Hindlimb muscle (tissue), 1 donor: ENCODE measurements around the gene DEAF1. TPM values are rescaled to one million over a fixed set of nuclear protein-coding genes. Genes with fewer than 3 reads are reported as not detected.
"Not testable (repeated sequence)": the region's sequence is repeated elsewhere in the genome, so short reads cannot be mapped to it uniquely, and the experiment has no call there.

Experiments
- DNase-seq: peaks from one replicate; pipeline ENCODE4 v3.0.0-alpha.2; 2013
- polyA plus RNA-seq: library from polyadenylated mRNA; unstranded; fragments of 120-200 nt; gene quantifications from one replicate; pipeline ENCODE4 v1.2.1, GENCODE V29; 2013; ENCODE audit not compliant: insufficient read length

The DEAF1 gene
- polyA plus RNA-seq, 1 donor = 36.5 TPM

DNA sequence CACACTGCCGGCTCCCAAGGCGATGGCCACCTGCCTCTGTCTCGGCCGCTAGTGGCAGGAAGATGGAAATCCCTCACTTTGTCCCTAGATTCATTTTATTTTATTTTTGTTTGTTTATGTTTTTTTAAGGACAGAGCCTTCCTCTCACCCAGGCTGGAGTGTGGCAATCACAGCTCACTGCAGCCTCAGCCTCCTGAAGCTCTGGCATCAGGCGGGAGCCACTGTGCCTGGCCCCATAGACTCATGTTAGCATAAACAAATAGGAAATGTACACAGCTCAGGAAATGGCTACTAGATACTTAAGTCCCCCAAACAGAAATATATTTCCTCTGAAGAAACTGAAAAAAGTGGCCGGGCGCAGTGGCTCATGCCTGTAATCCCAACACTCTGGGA lies 4.1 kb upstream of the DEAF1 start:
- no peak for DNase-seq

DNA sequence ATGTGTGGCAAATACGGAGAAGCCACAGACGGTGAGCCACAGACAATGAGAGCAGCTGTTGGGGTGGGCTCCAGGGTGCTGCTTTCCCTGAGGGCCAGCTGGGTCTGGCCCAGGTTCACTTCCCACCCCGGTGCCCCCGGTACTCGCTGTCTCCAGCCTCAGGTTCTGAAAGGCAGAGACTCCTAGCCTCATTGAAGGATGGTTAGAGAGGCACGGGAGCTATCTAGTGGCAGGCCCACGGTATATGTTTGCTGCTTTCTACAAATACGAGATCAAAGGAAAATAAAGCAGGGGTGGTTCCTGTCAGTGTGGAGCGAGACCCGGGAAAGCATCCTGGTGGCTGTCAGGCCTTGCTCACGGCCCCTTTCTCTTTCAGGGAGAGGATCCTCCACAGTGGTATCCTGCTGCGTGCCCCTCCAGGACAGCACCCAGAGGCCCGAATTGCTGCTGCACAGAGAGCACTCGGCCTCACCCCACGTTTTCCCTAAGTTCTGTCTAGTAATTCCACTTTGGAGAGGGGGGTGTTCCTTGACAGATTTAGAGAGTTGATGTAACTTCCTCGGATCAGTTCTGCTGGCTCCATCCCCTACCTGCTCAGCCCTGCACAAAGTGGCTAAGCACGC lies 3.6 kb upstream of the DEAF1 start:
- DNase-seq = no peak

DNA sequence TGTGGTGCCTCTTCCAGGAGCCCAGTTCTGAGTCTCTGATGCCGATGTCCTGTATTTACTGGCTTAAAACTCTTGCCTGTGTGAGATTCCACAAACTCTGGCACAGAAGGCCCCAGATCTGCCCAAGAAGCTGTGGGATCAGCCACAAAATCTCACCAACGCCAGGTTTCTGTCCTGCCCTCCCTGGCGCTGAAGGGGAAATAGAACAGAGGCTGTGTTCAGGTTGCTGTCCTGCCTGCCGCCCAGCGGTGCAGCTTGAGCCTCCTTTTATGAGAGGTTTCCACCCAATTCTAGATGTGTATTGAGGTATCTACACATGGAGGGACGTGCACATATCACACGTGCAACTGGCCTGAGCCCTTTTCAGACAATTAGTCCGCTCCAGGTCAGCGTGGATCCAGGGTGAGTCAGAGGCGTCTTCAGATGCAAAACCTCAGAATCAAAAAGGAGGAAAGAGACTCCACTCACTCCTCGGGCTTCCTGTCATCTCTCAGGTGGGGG lies 2.8 kb upstream of the DEAF1 start:
- DNase-seq = no peak

DNA sequence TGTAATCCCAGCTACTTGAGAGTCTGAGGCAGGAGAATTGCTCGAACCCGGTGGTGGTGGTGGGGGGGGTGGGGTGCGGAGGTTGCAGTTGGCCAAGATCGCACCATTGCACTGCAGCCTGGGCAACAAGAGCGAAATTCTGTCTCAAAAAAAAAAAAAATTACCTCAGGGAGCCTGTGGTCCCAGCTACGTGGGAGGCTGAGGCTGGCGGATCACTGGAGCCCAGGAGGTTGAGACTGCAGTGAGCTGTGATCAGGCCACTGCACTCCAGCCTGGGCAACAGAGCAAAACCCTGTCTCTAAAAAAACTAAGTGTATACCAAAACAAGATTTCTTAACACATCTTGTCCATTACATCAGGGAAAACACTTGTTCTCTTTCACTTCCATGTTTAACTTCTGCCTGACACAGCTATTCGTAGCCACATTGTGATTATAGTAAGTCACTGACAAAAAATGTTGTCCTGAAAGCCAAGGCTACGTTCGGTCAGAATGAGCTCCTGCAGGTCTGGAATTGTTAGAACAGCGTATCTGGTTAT lies 2.0 kb upstream of the DEAF1 start:
- DNase-seq = no peak

DNA sequence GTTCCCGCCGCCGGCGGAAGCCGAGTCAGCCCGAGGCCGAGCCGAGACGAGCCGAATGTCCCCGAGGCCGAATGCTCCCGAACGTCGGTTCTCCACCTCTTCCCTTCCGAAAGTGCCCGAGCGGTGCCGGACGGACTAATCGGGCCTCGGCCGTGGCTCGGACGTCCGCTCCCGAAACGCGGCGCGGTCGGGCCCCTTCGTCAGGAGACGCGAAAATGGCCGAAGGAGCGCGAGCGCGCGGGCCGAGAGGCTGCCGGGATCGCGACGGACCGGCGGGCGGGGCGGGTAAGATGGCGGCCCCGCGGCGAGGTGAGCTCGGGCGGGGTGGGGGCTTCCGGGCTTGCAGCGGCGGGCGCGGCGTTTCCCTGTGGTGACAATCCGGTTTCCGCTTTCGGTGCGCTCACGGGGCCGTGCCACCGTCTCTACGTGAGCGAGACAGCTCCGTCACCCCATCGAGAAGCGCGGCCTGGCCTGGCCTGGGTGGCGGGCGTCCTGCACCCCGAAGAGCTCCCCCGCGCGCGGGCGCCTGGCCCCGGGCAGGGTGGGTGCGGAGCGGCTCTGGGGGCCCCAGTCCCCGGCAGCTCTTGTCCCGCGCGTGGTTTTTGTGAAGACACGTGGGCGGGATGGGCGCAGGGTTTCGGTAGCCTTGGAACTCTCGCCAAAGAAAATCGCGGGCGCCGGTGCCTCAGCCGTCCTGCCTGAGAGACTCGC lies 671 bp upstream of the DEAF1 start, which contains the start of gene TMEM80:
Gene TMEM80 (plus strand): TSS at position 279 of the 711 bp plus-strand sequence. CDS start 12 bp downstream, at position 291.
- peak; percentile 99 for DNase-seq

DNA sequence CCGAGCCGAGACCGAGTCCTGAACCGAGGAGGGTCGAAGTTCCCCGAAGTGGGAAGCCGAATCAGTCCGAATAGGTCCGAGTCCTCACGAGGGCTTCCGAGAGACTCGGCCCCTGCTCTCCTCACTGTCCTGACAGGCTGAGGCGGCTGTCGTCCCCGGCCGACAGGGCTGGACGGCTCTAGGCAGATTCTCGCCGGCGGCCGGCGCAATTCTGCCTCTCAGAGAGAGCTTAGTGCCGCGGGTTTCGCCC lies 191 bp upstream of the DEAF1 start:
- no peak for DNase-seq

DNA sequence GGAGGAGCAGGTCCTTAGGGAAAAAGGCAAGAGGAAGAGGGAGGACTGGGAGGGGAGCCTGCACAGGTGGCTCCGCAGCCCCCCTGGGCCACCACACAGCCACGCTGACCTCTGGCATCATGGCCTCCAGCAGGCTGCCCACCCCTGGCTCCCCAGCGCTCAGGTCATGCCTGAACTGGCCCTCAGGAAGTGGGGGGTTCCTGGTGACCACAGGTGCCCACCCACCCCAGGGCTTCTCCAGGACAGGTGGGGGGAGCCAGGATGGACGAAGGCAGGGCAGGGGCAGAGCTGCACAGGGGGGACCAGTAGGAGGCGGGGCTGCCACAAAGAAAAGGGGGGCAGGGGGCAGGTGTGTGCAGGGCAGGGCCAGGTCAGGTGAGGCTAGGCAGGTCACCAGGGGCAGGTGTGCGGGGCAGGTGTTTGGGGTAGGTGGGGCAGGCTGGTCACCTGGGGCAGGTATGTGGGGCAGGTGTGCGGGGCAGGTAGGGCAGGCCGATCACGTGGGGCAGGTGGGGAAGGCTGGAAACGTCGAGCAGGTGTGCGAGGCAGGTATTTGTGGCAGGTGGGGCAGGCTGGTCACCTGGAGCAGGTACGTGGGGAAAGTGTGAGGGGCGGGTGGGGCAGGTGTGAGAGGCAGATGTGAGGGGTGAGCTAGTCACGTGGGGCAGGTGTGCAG lies 997 bp downstream of the DEAF1 start:
- no peak for DNase-seq

DNA sequence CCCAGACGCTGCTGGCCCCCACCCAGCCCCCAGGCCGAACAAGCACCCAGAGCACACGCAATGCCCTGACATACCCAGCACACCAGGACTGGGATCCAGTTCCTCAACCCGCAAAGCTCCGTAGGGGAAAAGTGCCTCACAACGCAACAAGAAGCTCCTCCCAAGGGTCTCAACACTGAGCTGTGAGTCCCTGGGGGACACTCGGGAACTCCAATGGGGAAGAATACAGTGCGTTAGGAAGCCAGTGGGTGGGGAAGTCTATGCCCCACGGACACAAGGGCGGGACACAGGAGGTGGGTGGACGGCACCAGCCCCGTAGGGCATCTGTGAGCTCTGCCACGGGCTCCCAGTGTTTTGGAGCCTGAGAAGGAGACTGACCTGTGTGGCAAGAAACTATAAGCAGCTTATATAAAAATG lies 1.6 kb downstream of the DEAF1 start:
- DNase-seq = no peak

DNA sequence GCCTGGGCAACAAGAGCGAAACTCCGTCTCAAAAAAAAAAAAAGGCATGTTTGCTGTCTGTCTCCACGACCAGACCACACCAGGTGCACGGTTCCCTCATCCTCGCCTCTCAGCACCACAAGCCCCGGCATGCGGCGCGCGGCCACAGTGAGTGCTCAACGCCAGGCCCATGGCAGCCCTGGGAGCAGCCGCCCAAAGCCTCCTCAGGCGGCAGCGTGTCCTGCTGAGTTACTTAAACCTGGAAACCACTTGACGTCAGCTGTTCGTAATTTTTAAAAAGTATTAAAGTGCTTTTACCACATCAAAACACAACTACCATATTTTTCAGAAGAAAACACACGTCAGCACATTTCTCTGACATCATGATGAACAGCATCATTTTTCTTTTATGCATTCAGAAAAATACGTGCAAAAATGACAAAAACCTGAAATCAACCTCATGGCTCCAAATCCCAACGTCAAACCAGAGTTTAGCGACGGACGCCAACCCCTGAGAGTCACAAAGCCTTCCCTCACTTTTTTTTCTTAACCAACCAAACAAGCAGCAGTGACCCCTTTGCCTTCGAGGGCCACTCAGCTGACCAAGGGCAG lies 2.1 kb downstream of the DEAF1 start:
- DNase-seq = no peak

DNA sequence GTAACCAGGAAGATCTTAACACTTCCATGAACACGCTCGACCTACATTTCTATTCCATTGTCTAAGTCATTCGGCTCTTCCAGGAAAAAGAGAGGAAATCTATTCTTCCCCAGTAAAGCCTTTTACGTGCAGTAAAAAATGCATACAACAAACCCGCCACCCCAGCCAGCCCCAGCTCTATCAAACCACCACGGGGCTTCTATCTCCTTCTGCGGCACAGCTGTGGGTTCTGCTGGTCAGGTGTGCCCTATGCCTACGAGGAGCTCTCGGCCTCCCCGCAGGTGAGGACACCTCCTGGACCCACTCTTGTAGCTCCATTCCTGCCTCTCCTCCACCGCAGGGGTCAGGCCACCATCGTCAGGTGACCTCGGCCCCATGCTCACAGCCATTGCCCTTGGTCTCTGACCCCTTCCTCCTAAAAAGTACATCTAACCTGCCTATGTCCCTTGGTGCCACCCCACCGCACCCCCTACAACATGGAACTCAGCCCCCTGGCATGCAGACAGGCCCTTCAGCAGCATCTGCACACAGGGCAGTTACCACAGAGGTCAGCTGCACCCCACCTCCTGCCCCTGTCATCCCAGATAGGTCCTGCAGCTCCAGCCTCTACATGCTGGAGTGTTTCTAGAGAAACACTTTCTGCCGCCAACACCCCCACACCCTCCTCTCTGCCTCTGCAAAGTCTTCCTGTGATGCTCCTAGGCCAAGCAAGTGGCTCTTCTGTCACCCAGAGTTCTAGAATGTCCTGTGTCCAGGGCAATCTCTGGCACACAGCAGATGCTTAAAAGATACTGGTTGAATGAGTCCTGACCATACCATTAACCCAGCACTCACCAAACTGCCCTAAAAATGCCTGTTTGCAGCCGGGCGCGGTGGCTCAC lies 3.1 kb downstream of the DEAF1 start:
- no peak for DNase-seq

DNA sequence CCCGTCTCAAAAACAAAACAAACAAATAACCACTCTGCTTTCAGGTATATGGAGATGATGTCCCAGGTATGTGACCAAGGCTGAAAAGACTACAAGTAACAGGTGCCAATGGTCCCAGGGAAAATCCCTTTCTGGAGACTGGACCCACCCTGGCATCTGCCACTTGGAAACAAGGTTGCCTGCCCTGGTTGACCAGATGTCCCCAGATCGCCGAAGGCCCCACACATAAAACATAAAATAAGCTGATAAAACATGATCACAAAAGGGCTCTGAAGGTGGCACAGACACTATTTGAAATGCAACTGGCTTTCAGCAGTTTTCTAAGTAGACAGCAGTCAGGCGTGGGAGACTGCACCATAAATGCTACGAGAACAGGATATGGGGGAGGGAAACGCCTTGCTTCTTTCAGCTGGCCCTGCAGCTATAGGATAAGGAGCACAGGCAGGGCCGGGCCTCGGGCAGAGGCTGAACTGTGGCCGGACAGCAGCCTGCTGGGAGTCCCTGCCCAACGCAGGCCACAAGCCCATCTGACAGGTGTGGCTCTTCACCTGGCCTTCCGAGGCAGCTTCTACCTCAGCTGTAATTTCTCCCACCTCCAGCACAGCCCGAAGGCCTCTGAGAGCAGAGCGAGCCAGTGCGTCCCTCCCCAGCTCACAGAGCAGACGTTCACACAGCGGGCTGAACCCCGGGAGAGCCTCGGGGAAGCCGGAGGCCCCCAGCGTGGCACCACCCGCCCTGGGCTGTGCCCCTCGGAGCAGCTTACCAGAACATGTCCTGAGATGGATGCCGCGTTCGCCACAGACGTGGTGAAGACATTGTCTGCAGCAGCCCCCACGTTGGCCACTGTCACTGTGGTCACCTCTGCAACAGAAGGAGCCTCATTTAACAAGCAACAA lies 4.0 kb downstream of the DEAF1 start:
- DNase-seq = no peak

DNA sequence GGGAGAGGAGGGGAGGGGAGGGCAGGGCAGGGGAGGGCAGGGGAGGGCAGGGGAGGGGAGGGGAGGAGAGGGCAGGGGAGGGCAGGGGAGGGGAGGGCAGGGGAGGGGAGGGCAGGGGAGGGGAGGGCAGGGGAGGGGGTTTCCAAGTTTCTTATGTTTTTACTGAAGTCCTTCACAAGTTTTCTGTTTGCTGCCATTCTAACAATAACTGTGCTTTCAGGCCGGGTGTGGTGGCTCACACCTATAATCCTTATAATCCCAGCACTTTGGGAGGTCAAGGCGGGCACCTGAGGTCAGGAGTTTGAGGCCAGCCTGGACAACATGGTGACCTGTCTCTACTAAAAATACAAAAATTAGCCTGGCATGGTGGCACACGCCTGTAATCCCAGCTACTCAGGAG lies 4.8 kb downstream of the DEAF1 start:
- not testable (repeated sequence) for DNase-seq

DNA sequence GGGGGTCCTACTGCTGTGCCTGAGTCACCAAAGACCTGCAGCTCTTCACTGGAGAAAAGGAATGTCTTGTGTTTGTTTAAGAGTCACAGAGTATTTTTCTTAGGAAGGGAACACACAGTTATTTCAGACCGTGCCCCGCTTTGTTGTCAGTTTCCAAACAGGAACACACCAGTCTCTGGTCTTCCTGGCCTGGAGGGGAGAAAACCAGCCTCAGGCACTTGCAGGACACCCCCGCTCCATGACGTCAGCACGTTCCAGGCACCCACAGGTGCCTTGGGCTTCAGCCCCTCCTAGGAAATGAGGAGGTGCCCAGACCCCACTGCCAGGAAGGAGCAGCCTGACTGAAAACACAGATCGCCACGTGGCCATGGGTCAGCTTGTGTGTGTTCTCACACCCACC lies 5.4 kb downstream of the DEAF1 start:
- DNase-seq = no peak

DNA sequence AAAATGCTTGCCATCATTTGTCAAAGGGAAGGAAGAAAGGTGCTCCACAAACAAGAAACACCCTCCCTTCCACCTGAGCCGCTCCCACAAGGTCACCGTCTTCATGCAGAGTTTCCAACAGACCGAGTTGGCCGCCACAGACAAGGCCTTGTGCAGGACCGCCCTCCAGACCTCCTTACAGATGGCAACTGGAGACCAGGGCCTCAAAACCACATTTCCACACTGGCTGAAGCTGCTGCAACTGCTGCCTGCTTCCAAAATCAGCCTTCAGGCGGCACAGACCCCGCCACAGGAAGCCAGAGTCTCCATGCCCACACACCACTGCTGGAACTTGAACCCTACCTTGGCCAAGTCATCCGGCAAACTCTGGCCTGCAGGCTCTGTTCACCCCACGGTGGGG lies 6.3 kb downstream of the DEAF1 start:
- DNase-seq = no peak

DNA sequence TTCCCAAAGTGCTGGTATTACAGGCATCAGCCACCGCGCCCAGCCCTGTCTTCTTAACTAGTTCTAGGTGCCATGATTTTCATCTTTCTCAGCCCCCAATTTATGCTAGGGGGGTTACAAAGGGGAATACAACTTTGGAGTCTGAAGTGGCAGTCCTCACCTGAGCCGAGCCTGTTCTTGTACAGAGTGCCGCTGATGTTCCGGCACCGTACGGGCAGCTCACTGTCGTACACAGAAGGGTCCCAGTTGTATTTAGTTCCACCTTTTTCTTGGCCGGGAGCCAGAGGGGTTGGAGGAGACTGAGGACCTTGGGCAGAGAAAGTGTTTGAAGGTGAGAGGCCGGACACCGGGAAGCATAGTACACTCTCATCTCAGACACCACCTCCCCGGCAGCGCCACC lies 7.3 kb downstream of the DEAF1 start:
- DNase-seq = no peak

DNA sequence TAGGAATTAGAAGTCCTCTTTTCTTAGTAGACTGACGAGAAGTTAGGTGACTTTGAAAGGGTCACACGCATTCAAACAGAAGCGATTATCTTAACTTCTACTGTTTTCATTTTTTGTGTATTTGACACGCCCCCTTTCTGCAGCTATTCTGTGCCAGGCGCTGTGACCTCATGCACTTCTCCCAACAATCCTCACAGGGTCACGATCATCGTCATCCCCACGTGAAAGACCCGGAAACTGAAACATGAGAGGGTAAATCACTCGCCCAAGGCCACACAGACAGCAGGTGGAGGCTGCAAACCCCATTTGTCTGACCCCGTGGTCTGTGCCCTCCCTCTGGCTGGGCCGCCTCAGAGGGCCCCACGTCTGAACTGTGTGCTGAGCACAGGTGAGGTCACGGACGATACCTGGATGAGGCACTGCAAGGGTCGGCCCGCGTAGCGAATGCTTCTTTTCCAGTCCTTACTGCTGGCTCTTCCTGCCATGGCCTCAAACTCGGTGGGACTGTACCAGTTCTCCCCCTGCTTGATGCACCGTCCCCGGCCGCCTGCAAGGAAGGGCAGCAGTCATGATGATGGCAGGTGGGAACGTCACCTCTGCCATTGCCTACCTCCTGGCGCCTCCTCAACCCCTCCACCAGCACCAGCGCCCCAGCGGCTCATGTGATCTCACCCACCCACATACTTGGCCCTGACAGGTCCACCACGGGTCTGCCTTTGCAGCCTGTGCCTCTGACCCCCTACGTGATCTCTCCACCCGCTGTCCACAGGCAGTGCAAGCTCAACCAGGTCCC lies 8.4 kb downstream of the DEAF1 start:
- no peak for DNase-seq

DNA sequence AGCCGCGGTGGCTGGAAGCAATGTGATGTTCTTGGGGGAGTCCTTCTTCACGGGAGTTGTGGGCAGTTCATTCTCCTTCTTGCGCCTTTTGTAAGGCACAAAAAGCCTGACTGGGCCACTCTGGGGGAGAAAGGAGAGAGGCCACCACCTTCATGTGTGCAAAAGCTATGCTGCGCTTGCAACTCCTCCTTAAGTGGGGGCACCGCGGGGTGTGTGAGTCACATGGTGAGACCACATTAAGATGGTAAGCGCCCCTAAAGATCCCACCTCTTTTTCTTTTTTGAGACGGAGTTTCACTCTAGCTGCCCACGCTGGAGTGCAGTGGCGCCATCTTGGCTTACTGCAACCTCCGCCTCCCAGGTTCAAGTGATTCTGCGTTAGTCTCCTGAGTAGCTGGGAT lies 14.1 kb downstream of the DEAF1 start:
- DNase-seq = no peak

DNA sequence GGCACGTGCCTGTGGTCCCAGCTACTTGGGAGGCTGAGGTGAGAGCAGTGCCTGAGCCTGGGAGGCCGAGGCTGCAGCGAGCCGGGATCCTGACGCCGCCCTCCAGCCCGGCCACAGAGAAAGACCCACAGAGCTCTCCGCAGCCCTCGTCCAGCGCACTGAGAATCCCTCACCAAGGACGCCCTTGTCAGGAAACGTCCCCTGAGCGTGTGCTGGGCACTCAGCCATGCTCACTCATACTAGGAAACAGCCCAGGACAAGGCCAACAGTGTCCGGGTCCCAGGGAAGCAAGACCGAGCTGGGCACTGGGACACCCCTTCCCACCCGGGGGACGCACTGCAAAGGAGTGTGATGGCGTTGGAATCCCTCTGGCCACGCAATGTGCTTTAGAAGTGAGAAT lies 14.5 kb downstream of the DEAF1 start:
- DNase-seq = no peak

DNA sequence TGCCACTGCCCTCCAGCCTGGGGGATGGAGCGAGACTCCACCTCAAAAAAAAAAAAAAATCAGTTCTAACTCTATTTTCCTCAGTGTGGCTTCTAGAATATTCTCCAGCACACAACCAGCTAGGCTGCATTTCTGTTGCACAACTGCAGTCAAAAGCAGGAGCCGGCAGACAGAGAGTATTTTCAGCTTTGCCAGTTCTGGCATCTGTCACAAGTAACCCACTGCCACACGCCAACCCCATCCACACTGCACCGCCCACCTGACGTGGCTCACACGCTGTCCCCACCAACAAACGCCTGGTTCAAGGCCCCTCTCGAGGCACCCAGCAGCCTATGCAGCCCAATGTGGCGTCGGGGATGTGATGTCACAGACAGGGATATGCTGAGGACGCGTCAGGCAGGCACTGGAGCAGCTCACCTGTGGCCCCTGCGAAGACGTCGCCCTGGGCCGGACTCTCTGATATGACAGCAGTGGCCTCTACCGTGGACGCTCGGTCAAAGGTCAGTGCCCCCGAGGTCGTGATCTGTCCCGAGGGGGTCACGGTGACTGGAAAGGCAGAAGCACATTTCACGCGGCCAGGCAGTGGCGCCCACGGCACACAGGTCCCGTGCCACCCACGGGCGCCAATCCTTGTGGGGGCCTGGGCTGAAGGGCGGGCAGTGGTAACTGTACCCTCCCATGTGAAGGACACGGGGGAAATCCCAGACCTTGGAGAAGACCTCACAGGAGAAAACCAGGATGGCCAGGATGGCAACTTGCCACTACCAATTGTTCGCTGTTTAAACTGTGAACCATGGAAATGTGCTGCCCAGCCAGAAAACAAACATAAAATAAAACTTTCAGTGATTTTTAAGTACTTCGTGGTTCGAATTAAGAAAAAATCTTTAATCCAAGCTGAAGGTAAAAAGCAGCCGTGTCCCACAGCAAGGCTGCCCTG lies 15.5 kb downstream of the DEAF1 start:
- DNase-seq = no peak
